WTC11 (cell line): ENCODE results near the gene PCGF3. TPM values are rescaled to one million over a fixed set of nuclear protein-coding genes. Genes with fewer than 3 reads are reported as not detected.

Source experiments
- ATAC-seq: fragments of 200-7000 bp; cut with Tn5 transposase; 2 replicates; pipeline ENCODE4 v1.10.0; 2021; ENCODE audit warnings: mild to moderate bottlenecking, moderate library complexity
- CTCF ChIA-PET: fragments of 300-600 bp; sonication (Branson Sonifier 250); formaldehyde crosslinking; loops from one replicate; lab custom pipeline; 2021; ENCODE audit warnings: antibody characterized with exemption; lab: Charles Lee
- POLR2A ChIA-PET: fragments of 350-600 bp; sonication (Branson Sonifier 250); formaldehyde crosslinking; loops from one replicate; lab custom pipeline; 2021; ENCODE audit warnings: antibody characterized with exemption; lab: Charles Lee
- DNase-seq: peaks from one replicate; pipeline ENCODE4 v3.0.0; 2021; ENCODE audit warnings: low spot score
- H3K27ac Mint-ChIP-seq: 2 replicates; pipeline ENCODE4 v1.8.0; 2021; ENCODE audit warnings: mixed read lengths
- H3K27me3 Mint-ChIP-seq: 2 replicates; pipeline ENCODE4 v1.8.0; 2021; ENCODE audit warnings: low read depth, mild to moderate bottlenecking, moderate library complexity, mixed read lengths
- H3K36me3 Mint-ChIP-seq: 2 replicates; pipeline ENCODE4 v1.8.0; 2021; ENCODE audit warnings: mixed read lengths
- H3K4me1 Mint-ChIP-seq: 2 replicates; pipeline ENCODE4 v1.8.0; 2022; ENCODE audit warnings: mixed read lengths
- H3K4me3 Mint-ChIP-seq: 2 replicates; pipeline ENCODE4 v1.8.0; 2021; ENCODE audit warnings: mild to moderate bottlenecking, moderate library complexity, mixed read lengths
- H3K9me3 Mint-ChIP-seq: 2 replicates; pipeline ENCODE4 v1.8.0; 2021; ENCODE audit warnings: mixed read lengths
- ATF1 ChIP-seq: sonication (generic); formaldehyde crosslinking; IDR thresholded peaks from 2 replicates; pipeline ENCODE4 v1.8.1; 2023; ENCODE audit warnings: mild to moderate bottlenecking, moderate library complexity, missing genetic modification reagents
- ELF4 ChIP-seq: sonication (generic); formaldehyde crosslinking; IDR thresholded peaks from 2 replicates; pipeline ENCODE4 v1.8.1; 2022; ENCODE audit warnings: low read depth, mild to moderate bottlenecking, moderate library complexity, missing genetic modification reagents
- GABPB1 ChIP-seq: sonication (generic); formaldehyde crosslinking; IDR thresholded peaks from 2 replicates; pipeline ENCODE4 v1.8.1; 2023; ENCODE audit warnings: mild to moderate bottlenecking, missing genetic modification reagents
- MYBL2 ChIP-seq: sonication (generic); formaldehyde crosslinking; IDR thresholded peaks from 2 replicates; pipeline ENCODE4 v1.8.1; 2023; ENCODE audit warnings: mild to moderate bottlenecking, moderate library complexity, missing genetic modification reagents
- NFATC4 ChIP-seq: fragments of 250-450 bp; sonication (Bioruptor Pico); IDR thresholded peaks from 2 replicates; pipeline ENCODE4 v1.9.0; 2021; ENCODE audit warnings: mild to moderate bottlenecking
- NFYB ChIP-seq: sonication (generic); formaldehyde crosslinking; conservative IDR thresholded peaks from 2 replicates; pipeline ENCODE4 v1.8.0; 2022; ENCODE audit warnings: low read depth, missing genetic modification reagents
- NR1H2 ChIP-seq: sonication (generic); formaldehyde crosslinking; IDR thresholded peaks from 2 replicates; pipeline ENCODE4 v1.9.0; 2021; ENCODE audit warnings: mild to moderate bottlenecking, moderate library complexity, missing genetic modification reagents
- SP1 ChIP-seq: sonication (generic); formaldehyde crosslinking; conservative IDR thresholded peaks from 2 replicates; pipeline ENCODE4 v1.8.1; 2022; ENCODE audit warnings: missing genetic modification reagents
- TEAD4 ChIP-seq: sonication (generic); formaldehyde crosslinking; IDR thresholded peaks from 2 replicates; pipeline ENCODE4 v1.8.0; 2022; ENCODE audit warnings: mild to moderate bottlenecking, missing genetic modification reagents
- ZNF121 ChIP-seq: sonication (generic); formaldehyde crosslinking; IDR thresholded peaks from 2 replicates; pipeline ENCODE4 v1.8.0; 2023; ENCODE audit warnings: missing genetic modification reagents
- ZNF232 ChIP-seq: sonication (generic); formaldehyde crosslinking; IDR thresholded peaks from 2 replicates; pipeline ENCODE4 v1.8.0; 2022; ENCODE audit warnings: mild to moderate bottlenecking, missing genetic modification reagents
- ZNF416 ChIP-seq: fragments of 250-450 bp; sonication (Bioruptor Pico); IDR thresholded peaks from 2 replicates; pipeline ENCODE4 v1.9.0; 2021; ENCODE audit warnings: mild to moderate bottlenecking, inconsistent platforms
- total RNA-seq: library from RNA; stranded (reverse); gene quantifications from 3 replicates; pipeline ENCODE4 v1.2.3, GENCODE V29; 2021
- TF ChIP-seq, protein P1 (sequence below): fragments of 250-450 bp; sonication (Bioruptor Pico); IDR thresholded peaks from 2 replicates; pipeline ENCODE4 v1.9.0; 2021; ENCODE audit warnings: mild to moderate bottlenecking, borderline replicate concordance
- TF ChIP-seq, protein P2 (sequence below): fragments of 250-450 bp; sonication (Bioruptor Pico); IDR thresholded peaks from 2 replicates; pipeline ENCODE4 v1.9.0; 2021; ENCODE audit warnings: moderate library complexity, mild to moderate bottlenecking, inconsistent platforms, borderline replicate concordance
- TF ChIP-seq, protein P3 (sequence below): sonication (generic); formaldehyde crosslinking; IDR thresholded peaks from 2 replicates; pipeline ENCODE4 v1.8.1; 2023; ENCODE audit warnings: mild to moderate bottlenecking, missing genetic modification reagents, borderline replicate concordance
- TF ChIP-seq, protein P4 (sequence below): fragments of 200-600 bp; IDR thresholded peaks from 2 replicates; pipeline ENCODE4 v1.8.0; 2022; ENCODE audit warnings: antibody characterized with exemption
- TF ChIP-seq, protein P5 (sequence below): sonication (generic); formaldehyde crosslinking; IDR thresholded peaks from 2 replicates; pipeline ENCODE4 v1.8.0; 2023; ENCODE audit warnings: mild to moderate bottlenecking, missing genetic modification reagents
- TF ChIP-seq, protein P6 (sequence below): sonication (generic); formaldehyde crosslinking; IDR thresholded peaks from 2 replicates; pipeline ENCODE4 v1.8.1; 2022; ENCODE audit warnings: mild to moderate bottlenecking, missing genetic modification reagents, moderate library complexity, borderline replicate concordance

PCGF3 gene
- total RNA-seq, 1 experiment from 2014 or later = 65.7 TPM

DNA sequence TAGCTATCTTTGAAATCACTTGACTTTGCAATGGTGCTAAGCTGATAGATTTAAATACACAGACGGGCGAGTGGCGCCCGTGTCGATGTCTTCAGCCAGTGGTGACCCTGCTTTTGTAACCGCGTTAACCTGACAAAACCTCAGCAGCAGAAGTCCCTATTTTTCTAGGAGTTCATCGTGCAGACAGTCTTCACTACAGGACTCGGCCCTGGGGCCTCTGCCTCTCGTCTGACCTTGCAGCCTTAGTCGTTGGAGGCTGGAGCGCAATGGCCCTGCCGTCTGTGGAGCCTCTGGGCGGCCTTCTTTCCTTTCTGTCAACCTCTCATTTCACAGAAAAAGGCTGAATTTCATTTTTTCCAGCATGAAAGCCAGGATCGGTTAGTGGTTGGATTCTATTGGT is 62.4 kb downstream of the PCGF3 start (continued):
- TF ChIP-seq, protein P1, sequence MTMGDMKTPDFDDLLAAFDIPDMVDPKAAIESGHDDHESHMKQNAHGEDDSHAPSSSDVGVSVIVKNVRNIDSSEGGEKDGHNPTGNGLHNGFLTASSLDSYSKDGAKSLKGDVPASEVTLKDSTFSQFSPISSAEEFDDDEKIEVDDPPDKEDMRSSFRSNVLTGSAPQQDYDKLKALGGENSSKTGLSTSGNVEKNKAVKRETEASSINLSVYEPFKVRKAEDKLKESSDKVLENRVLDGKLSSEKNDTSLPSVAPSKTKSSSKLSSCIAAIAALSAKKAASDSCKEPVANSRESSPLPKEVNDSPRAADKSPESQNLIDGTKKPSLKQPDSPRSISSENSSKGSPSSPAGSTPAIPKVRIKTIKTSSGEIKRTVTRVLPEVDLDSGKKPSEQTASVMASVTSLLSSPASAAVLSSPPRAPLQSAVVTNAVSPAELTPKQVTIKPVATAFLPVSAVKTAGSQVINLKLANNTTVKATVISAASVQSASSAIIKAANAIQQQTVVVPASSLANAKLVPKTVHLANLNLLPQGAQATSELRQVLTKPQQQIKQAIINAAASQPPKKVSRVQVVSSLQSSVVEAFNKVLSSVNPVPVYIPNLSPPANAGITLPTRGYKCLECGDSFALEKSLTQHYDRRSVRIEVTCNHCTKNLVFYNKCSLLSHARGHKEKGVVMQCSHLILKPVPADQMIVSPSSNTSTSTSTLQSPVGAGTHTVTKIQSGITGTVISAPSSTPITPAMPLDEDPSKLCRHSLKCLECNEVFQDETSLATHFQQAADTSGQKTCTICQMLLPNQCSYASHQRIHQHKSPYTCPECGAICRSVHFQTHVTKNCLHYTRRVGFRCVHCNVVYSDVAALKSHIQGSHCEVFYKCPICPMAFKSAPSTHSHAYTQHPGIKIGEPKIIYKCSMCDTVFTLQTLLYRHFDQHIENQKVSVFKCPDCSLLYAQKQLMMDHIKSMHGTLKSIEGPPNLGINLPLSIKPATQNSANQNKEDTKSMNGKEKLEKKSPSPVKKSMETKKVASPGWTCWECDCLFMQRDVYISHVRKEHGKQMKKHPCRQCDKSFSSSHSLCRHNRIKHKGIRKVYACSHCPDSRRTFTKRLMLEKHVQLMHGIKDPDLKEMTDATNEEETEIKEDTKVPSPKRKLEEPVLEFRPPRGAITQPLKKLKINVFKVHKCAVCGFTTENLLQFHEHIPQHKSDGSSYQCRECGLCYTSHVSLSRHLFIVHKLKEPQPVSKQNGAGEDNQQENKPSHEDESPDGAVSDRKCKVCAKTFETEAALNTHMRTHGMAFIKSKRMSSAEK (CRISPR knock-in tag) = no peak
- no peak for TF ChIP-seq ZNF416 (CRISPR knock-in tag)

DNA sequence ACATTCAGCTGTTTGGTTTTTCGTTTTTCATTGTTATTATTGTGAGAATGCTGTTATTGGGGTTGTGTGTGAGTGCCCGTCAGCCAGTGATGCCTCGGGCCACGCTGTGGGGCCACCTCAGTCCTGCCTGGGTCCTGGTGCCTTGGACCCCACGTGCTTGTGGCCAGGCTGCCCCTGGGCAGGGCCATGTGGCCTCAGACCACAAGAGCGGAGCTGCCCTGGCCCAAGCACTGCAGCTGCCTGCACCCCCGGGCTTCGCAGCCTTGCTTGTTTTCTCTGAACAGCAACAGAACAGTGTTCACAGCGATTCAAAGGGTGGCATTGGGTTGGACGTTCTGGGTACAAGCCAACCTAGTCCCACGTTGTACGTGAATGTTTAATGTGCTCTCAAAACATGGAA is 63.4 kb downstream of the PCGF3 start:
- ChIA-PET POLR2A (no interaction called here), CTCF (interaction anchor here (1.0 to 3.9 kb wide), 2 partner anchors 27 to 85 kb away, joined by 3 to 24 read pairs; no protein-coding TSS in a partner anchor)
- Mint-ChIP-seq H3K9me3 (peaks cover 5% of the 10 kb centered on the region), H3K4me1 (peaks cover 30% of the 10 kb centered on the region), H3K4me3 (no peak overlapping the region), H3K27ac (no peak overlapping the region), H3K36me3 (peaks cover 52% of the 10 kb centered on the region), H3K27me3 (no peaks in the 10 kb centered on the region)
- TF ChIP-seq, protein P2, sequence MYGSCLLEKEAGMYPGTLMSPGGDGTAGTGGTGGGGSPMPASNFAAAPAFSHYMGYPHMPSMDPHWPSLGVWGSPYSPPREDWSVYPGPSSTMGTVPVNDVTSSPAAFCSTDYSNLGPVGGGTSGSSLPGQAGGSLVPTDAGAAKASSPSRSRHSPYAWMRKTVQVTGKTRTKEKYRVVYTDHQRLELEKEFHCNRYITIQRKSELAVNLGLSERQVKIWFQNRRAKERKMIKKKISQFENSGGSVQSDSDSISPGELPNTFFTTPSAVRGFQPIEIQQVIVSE (CRISPR knock-in tag) = no peak
- TF ChIP-seq ZNF121 (CRISPR knock-in tag) (peak; percentile 66), MYBL2 (CRISPR knock-in tag) (no peak)
- ATAC-seq (no peak), DNase-seq (no peak)

DNA sequence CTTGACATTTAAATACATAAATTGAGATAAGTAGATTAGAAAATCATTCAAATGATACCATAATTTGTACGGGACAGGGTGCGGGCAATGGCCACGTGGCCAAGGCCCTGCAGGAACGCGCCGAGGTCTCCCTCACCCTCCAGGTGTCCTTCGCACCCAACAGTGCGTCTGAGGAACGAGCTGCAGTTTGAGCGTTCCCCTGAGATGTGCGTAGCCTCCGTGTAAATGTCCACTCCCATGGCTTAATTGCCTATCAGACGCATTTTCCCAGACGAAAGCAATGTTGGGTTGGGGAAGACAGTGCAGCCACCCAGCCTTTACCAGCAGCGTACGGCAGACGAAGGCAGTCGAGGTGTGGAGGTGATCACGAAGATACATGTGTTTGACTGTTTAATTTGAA is 63.9 kb downstream of the PCGF3 start:
- TF ChIP-seq TEAD4 (CRISPR knock-in tag) (no peak), GABPB1 (CRISPR knock-in tag) (no peak), NR1H2 (CRISPR knock-in tag) (no peak), NFATC4 (no peak), SP1 (CRISPR knock-in tag) (no peak), ZNF232 (CRISPR knock-in tag) (no peak), NFYB (CRISPR knock-in tag) (no peak), ELF4 (CRISPR knock-in tag) (no peak), ATF1 (CRISPR knock-in tag) (no peak), ZNF416 (CRISPR knock-in tag) (no peak)
- TF ChIP-seq, protein P3, sequence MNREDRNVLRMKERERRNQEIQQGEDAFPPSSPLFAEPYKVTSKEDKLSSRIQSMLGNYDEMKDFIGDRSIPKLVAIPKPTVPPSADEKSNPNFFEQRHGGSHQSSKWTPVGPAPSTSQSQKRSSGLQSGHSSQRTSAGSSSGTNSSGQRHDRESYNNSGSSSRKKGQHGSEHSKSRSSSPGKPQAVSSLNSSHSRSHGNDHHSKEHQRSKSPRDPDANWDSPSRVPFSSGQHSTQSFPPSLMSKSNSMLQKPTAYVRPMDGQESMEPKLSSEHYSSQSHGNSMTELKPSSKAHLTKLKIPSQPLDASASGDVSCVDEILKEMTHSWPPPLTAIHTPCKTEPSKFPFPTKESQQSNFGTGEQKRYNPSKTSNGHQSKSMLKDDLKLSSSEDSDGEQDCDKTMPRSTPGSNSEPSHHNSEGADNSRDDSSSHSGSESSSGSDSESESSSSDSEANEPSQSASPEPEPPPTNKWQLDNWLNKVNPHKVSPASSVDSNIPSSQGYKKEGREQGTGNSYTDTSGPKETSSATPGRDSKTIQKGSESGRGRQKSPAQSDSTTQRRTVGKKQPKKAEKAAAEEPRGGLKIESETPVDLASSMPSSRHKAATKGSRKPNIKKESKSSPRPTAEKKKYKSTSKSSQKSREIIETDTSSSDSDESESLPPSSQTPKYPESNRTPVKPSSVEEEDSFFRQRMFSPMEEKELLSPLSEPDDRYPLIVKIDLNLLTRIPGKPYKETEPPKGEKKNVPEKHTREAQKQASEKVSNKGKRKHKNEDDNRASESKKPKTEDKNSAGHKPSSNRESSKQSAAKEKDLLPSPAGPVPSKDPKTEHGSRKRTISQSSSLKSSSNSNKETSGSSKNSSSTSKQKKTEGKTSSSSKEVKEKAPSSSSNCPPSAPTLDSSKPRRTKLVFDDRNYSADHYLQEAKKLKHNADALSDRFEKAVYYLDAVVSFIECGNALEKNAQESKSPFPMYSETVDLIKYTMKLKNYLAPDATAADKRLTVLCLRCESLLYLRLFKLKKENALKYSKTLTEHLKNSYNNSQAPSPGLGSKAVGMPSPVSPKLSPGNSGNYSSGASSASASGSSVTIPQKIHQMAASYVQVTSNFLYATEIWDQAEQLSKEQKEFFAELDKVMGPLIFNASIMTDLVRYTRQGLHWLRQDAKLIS (CRISPR knock-in tag) = no peak
- TF ChIP-seq, protein P4, sequence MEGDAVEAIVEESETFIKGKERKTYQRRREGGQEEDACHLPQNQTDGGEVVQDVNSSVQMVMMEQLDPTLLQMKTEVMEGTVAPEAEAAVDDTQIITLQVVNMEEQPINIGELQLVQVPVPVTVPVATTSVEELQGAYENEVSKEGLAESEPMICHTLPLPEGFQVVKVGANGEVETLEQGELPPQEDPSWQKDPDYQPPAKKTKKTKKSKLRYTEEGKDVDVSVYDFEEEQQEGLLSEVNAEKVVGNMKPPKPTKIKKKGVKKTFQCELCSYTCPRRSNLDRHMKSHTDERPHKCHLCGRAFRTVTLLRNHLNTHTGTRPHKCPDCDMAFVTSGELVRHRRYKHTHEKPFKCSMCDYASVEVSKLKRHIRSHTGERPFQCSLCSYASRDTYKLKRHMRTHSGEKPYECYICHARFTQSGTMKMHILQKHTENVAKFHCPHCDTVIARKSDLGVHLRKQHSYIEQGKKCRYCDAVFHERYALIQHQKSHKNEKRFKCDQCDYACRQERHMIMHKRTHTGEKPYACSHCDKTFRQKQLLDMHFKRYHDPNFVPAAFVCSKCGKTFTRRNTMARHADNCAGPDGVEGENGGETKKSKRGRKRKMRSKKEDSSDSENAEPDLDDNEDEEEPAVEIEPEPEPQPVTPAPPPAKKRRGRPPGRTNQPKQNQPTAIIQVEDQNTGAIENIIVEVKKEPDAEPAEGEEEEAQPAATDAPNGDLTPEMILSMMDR = no peak
- TF ChIP-seq, protein P5, sequence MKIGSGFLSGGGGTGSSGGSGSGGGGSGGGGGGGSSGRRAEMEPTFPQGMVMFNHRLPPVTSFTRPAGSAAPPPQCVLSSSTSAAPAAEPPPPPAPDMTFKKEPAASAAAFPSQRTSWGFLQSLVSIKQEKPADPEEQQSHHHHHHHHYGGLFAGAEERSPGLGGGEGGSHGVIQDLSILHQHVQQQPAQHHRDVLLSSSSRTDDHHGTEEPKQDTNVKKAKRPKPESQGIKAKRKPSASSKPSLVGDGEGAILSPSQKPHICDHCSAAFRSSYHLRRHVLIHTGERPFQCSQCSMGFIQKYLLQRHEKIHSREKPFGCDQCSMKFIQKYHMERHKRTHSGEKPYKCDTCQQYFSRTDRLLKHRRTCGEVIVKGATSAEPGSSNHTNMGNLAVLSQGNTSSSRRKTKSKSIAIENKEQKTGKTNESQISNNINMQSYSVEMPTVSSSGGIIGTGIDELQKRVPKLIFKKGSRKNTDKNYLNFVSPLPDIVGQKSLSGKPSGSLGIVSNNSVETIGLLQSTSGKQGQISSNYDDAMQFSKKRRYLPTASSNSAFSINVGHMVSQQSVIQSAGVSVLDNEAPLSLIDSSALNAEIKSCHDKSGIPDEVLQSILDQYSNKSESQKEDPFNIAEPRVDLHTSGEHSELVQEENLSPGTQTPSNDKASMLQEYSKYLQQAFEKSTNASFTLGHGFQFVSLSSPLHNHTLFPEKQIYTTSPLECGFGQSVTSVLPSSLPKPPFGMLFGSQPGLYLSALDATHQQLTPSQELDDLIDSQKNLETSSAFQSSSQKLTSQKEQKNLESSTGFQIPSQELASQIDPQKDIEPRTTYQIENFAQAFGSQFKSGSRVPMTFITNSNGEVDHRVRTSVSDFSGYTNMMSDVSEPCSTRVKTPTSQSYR (CRISPR knock-in tag) = no peak
- TF ChIP-seq, protein P6, sequence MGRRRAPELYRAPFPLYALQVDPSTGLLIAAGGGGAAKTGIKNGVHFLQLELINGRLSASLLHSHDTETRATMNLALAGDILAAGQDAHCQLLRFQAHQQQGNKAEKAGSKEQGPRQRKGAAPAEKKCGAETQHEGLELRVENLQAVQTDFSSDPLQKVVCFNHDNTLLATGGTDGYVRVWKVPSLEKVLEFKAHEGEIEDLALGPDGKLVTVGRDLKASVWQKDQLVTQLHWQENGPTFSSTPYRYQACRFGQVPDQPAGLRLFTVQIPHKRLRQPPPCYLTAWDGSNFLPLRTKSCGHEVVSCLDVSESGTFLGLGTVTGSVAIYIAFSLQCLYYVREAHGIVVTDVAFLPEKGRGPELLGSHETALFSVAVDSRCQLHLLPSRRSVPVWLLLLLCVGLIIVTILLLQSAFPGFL = no peak
- Mint-ChIP-seq H3K9me3 (peaks cover 8% of the 10 kb centered on the region), H3K4me3 (no peak overlapping the region), H3K36me3 (peaks cover 55% of the 10 kb centered on the region), H3K27ac (no peak overlapping the region), H3K27me3 (no peaks in the 10 kb centered on the region), H3K4me1 (peaks cover 33% of the 10 kb centered on the region)
- DNase-seq (no peak), ATAC-seq (no peak)
- ChIA-PET CTCF (interaction anchor here (1.0 to 3.9 kb wide), 2 partner anchors 27 to 86 kb away, joined by 3 to 24 read pairs; no protein-coding TSS in a partner anchor), POLR2A (no interaction called here)
